T-helper 1 cell treated with Interleukin-12 subunit alpha and Interleukin-12 subunit beta and Interleukin-4 antibody, amounts not matched to agents 30 ng/mL and 1 ng/mL, for 36 hours (primary cell): ENCODE measurements around the gene VAV2. TPM values are rescaled to one million over a fixed set of nuclear protein-coding genes. Genes with fewer than 3 reads are reported as not detected.

ENCODE experiments used
- intact Hi-C: fragments of 100-400 bp; cut with micrococcal nuclease; formaldehyde crosslinking; loops from one replicate; pipeline ENCODE4 v1.15.1; 2024
- total RNA-seq: library from RNA; stranded (reverse); gene quantifications from 2 replicates; pipeline ENCODE4 v1.2.3, GENCODE V29; 2022

Gene VAV2
- total RNA-seq, 1 donor from 2014 or later: 3.1 TPM

GRCh38 chr9:133953621-133953975, 38.5 kb downstream of the VAV2 start:
- intact Hi-C loops: no loop called here

DNA sequence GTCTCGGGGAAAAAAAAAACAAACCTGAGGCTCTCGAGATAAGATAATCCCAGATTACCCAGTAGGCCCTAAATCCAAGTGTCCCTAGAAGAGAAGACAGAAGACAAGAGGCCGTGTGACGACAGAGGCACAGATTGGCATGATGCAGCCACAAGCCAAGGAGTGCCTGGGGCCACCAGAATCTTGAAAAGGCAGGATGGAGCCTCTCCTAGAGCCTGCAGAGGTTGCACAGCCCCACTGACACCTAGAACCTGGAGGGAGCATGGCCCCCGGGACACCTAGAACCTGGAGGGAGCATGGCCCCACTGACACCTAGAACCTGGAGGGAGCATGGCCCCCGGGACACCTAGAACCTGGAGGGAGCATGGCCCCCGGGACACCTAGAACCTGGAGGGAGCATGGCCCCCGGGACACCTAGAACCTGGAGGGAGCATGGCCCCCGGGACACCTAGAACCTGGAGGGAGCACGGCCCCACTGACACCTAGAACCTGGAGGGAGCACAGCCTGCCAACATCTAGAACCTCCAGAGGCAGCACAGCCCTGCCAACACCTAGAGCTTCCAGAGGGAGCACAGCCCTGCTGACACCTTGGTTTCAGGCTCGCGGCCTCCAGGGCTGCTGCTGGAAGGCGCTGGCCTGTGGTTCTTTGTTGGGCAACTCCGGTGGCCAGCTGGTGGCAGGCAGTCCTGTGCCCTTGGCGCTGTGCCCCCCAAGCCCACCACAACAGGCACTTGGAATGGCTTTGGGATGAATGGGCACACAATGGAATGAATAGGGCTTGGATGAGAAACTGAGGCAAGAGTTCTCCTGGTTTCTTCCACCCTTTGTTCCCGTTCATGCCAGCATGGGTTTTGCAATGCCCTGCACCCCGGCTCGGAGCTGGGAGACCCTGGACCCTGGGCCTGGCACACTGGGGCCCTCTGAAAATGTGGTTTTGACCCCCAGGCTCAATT, 39.2 kb downstream of the VAV2 start:
- intact Hi-C loops: no loop called here

- intact Hi-C loops: no loop called here
Measured at GRCh38 chr9:133951265-133951664, 40.9 kb downstream of the VAV2 start.

DNA sequence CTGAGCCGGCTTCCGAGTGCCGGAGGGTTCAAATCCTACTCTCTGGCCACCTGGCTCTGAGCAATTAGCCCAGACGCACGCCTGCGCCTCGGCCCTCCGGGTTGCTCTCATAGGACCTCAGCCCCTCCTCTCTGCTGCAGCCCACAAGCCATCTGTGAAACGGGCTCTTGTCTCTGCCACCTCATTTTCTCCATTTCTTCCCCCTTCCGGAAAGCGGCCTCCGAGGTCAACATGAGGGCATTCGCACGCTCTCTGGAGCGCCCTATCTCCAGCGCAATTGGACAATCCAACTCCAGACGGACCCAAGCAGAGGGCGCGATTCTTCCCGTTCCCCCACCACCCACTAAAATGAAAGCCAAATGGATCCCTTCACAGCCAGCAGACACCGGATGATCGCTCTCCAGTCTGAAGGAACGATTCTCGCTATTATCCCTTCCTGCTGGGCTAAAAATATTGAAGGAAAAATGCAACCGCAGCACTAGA, 41.5 kb downstream of the VAV2 start:
- intact Hi-C loops: no loop called here

DNA sequence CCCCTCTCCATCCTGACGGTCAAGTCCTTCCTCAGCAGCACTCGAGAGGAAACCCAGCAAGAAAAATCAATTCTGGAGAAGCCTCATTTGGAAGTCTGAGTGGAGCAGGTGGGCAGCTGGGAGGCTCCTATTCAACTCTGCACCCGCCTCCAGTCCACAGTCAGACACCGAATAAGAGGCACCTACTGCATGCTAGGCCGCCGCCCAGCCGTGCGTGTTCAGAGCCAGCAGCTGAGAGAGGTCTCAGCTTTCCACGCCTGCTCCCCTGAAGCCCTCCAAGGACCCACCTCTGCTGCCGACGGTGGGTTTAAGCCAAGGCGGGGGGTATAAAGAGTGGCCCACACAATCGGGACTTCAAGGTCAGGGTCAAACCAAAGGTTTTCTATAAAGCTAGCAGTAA, 41.9 kb downstream of the VAV2 start:
- intact Hi-C loops: no loop called here

- intact Hi-C loops: no loop called here
Measured at GRCh38 chr9:133949486-133950061, 42.5 kb downstream of the VAV2 start.

DNA sequence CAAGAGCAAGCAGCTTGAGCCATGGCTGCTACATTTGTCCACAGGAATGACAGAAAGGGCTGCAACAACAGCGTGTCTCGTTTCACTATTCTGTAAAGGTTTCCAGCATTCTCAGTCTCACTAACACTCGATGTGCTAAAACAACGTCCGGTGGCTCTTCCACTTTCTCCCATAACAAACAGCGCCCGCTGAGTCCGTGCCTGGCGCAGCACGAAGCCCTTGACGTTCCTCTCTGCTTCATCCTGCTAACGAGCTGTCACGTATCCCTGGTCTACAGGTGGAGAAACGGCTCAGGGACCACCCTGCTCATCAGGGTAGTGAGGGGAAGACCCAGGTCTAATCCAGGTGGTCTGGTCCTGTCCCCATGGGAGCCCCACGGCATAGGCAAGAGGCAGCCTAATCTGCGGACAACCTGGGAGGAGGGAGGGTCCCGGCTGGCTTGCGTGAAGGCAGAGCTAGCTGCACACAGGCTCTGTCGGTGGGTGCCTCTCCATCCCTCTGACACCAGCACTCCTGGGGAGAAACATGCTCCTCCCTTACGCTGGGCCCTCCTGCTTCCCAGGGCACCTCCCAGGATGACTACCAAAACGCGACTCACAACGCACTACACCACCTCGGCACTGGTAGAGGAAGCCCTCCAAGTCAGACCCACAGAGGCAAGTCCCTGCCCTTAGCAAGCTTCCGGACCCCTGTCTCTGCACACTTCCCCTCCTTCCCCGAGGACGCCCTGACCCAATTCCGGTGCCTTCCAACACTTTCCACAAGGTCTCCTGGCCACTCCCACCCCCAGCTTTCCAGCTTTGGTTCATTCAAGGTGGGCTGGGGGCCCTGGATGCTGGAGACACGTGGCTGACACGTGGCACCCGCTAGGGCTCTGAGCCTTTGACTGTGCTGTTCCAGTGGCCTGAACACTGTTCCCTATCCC, 43.3 kb downstream of the VAV2 start:
- intact Hi-C loops: no loop called here

DNA sequence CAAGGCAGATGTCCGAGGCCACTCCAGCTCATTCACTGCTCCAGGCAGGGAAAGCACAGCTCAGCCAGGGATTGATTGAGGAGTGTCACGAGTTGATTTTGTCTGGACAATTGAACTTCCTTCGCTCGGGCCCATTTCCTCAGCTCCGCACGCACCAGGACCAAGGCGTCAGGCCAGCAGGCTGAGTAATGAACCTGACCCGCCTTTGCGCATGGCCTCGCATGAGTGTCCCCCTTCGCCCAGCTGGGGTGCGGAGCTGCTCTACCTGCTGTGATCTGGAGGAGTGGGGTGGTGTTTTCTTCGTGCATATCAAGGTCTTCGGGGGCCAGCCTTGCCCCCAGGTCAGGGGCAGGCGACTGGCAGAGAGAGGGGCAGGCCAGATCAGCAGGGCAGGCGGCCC, 44.0 kb downstream of the VAV2 start:
- intact Hi-C loops: no loop called here

GRCh38 chr9:133946840-133947486, 45.2 kb downstream of the VAV2 start:
- intact Hi-C loops: no loop called here

- intact Hi-C loops: no loop called here
Measured at GRCh38 chr9:133945977-133946753, 46.0 kb downstream of the VAV2 start.

- intact Hi-C loops: no loop called here
Measured at GRCh38 chr9:133945314-133945975, 46.7 kb downstream of the VAV2 start.

- intact Hi-C loops: no loop called here
Measured at GRCh38 chr9:133944746-133945135, 47.4 kb downstream of the VAV2 start.

GRCh38 chr9:133943781-133944745, 48.1 kb downstream of the VAV2 start:
- intact Hi-C loops: no loop called here

GRCh38 chr9:133943036-133943780, 48.9 kb downstream of the VAV2 start:
- intact Hi-C loops: no loop called here

DNA sequence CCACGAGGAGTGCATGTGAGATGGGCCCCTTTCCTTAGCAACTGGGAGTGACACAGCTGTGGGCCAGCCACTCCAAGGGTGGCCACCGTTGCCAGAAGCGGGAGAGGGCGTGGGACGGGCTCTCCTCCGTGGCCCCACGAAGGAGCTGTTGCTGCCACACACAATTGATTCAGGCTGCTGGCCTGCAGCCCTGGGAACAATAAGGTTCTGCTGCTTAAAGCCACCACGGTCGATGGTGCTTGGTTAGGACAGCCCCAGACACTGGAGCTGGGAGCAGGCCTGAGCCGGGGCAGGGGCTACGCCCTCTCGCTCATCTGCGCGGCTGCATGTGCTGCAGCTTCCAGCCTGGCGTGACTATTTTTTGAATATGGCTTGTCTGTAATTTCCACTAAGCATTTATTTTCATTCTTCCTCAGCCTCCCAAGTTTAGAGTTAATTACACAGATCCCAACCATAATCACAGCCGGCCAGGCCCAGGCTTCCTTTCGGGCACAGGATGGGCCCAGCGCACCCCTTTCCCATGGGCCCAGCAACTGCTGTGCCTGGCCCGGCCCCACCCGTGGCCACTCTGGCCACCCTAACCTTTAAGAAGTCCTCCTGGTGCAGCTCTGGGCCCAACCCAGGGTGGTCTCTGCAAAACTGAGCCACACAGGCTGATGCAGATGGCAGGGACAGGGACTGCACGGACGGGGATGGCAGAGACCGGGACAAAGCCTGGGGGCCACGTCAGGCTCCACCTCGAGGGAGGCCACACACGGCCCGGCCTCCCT, 49.7 kb downstream of the VAV2 start:
- intact Hi-C loops: no loop called here

DNA sequence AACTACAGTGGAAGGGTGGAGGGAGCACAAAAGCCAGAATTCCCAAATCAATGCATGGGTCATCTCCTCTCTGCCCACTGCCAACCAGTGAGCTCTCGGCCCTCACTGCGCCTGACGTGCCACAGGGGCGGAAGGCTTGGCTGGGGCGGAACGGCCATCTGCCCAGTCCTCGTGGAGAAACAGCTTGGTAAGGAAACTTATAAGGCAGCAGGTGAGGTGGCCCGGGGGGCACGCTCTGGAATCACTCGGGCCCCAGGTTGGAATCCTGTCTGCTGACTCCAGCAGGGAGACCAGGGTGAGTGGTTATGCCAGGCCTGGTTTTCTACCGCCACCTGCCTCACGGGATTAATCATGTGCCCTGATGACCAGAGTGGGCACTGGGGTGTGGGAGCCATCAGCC, 52.3 kb downstream of the VAV2 start:
- intact Hi-C loops: no loop called here

DNA sequence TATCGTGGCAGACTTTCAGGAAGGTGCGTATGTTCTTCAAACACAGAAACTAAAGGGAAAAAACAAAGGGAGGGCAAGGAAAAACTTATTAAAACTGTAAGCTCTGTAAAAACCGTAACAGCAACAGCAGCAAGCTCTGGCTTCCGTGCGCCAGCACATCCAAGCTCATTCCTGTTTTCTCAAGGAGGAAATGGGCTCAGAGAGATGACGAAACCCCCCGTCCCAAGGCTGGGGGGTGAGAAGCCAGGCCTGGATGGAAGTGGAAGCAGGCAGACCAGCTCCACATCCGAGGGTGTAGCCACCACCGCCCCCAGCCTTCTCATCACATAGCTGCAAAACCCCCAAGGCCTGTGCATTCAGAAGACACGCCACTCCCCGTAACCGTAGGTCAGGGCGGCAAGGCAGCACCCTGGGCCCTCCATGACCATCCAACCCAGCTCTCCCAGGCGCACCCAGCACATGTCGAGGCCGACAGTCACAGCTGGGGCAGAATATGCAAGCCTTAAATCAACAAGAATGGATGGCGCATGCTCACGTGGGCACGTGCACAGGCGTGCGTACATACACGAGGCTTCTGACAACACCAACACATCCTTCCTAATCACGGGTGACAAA, 52.8 kb downstream of the VAV2 start:
- intact Hi-C loops: no loop called here
